A549 (cell line): ENCODE data around the gene GSE1.

Experiments used
- BHLHE40 ChIP-seq: IDR thresholded peaks from 2 replicates; pipeline ENCODE4 v1.6.1; 2012; ENCODE audit warnings: low read depth, low read length, inconsistent platforms
- EP300 ChIP-seq, 2 experiments: fragments of >200 bp; sonication (Bioruptor Twin); formaldehyde crosslinking; IDR thresholded peaks; 2 replicates in 1 of 2; 3 replicates in 1 of 2; pipeline ENCODE4 v1.6.1; 2016 to 2017
- FOSL2 ChIP-seq, 2 experiments: fragments of 450-650 bp in 1 of 2; fragments of >200 bp in 1 of 2; sonication (Bioruptor Twin) in 1 of 2; formaldehyde crosslinking; IDR thresholded peaks; 2 replicates each; pipeline versions ENCODE4 v1.5.0 to v1.6.1; 2016 to 2020; ENCODE audit warnings: mild to moderate bottlenecking in 1 of 2, moderate library complexity in 1 of 2
- MYC ChIP-seq: IDR thresholded peaks from 2 replicates; pipeline ENCODE4 v1.6.1; 2012; ENCODE audit warnings: mild to moderate bottlenecking, inconsistent platforms, low read length, improper control_type of control experiment, borderline replicate concordance
- POLR2A ChIP-seq: IDR thresholded peaks from 2 replicates; pipeline ENCODE4 v1.6.1; 2012; ENCODE audit warnings: mild to moderate bottlenecking, low read length
- RAD21 ChIP-seq, 2 experiments: fragments of >200 bp in 1 of 2; sonication (Bioruptor Twin) in 1 of 2; formaldehyde crosslinking in 1 of 2; IDR thresholded peaks in 1 of 2; conservative IDR thresholded peaks in 1 of 2; 2 replicates in 1 of 2; 3 replicates in 1 of 2; pipeline ENCODE4 v1.6.1; 2012 to 2018; ENCODE audit warnings: inconsistent platforms in 1 of 2
- TF ChIP-seq, protein P1 (sequence below): fragments of >200 bp; sonication (Bioruptor Twin); formaldehyde crosslinking; IDR thresholded peaks from 3 replicates; pipeline ENCODE4 v1.6.1; 2016
- TF ChIP-seq, protein P2 (sequence below): fragments of >200 bp; sonication (Bioruptor Twin); formaldehyde crosslinking; IDR thresholded peaks from 3 replicates; pipeline ENCODE4 v1.5.1; 2016
- TF ChIP-seq, protein P3 (sequence below): fragments of 250-450 bp; sonication (Bioruptor Pico); IDR thresholded peaks from 2 replicates; pipeline ENCODE4 v1.5.0; 2020; ENCODE audit warnings: low read depth, mild to moderate bottlenecking, moderate library complexity

DNA sequence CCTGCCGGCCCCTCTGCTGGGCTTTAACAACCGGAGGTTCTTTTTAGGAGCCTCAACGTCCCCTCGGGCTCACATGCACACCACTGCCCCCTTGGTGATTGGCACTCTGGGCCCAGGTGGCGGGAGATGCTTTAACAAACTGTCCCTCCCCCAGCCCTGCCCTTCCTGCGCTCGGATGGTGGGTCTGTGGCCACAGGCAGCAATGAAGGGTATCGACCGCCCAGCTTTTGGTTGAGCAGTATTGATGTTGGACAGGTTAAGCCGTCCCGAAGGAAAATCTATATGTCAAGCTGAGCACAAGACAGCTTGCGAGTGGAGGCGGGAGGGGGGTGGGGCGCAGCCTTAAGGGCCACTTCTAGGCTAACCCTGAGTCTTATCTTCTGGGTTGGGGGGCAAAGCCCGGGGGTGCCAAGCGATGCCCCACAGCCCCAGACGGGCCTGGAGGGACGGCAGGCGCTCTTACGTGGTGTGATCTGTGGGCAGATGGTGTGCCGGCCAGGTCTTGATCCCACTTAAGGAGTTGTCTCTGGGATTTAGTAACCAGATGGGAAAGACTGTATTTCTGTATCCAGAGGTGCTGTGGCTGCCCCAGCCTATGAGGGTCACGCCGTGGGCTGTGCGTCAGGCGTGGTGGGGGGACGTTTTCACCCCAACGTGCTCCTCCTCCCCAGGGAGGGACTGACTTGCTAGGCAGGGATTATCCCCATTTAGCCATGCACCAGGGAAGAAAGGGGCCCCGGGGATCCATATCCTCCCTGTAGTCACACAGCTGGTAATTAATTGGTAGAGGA, 6.2 kb downstream of the GSE1 start:
- TF ChIP-seq, protein P1, sequence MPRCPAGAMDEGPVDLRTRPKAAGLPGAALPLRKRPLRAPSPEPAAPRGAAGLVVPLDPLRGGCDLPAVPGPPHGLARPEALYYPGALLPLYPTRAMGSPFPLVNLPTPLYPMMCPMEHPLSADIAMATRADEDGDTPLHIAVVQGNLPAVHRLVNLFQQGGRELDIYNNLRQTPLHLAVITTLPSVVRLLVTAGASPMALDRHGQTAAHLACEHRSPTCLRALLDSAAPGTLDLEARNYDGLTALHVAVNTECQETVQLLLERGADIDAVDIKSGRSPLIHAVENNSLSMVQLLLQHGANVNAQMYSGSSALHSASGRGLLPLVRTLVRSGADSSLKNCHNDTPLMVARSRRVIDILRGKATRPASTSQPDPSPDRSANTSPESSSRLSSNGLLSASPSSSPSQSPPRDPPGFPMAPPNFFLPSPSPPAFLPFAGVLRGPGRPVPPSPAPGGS = no peak
- TF ChIP-seq, protein P2, sequence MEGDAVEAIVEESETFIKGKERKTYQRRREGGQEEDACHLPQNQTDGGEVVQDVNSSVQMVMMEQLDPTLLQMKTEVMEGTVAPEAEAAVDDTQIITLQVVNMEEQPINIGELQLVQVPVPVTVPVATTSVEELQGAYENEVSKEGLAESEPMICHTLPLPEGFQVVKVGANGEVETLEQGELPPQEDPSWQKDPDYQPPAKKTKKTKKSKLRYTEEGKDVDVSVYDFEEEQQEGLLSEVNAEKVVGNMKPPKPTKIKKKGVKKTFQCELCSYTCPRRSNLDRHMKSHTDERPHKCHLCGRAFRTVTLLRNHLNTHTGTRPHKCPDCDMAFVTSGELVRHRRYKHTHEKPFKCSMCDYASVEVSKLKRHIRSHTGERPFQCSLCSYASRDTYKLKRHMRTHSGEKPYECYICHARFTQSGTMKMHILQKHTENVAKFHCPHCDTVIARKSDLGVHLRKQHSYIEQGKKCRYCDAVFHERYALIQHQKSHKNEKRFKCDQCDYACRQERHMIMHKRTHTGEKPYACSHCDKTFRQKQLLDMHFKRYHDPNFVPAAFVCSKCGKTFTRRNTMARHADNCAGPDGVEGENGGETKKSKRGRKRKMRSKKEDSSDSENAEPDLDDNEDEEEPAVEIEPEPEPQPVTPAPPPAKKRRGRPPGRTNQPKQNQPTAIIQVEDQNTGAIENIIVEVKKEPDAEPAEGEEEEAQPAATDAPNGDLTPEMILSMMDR = no peak
- no peak for TF ChIP-seq BHLHE40
- no peak for TF ChIP-seq EP300 (IDR thresholded peaks at IDR 0.05)
- no peak for TF ChIP-seq POLR2A
- TF ChIP-seq, protein P3, sequence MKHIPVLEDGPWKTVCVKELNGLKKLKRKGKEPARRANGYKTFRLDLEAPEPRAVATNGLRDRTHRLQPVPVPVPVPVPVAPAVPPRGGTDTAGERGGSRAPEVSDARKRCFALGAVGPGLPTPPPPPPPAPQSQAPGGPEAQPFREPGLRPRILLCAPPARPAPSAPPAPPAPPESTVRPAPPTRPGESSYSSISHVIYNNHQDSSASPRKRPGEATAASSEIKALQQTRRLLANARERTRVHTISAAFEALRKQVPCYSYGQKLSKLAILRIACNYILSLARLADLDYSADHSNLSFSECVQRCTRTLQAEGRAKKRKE (CRISPR knock-in tag) = no peak
- TF ChIP-seq MYC = no peak
- no peak for TF ChIP-seq RAD21 (conservative IDR thresholded peaks at IDR 0.05 in 1 of 2, IDR thresholded peaks at IDR 0.05 in 1 of 2)
- TF ChIP-seq FOSL2 (IDR thresholded peaks at IDR 0.05) = no peak
- TF ChIP-seq FOSL2 (CRISPR knock-in tag; IDR thresholded peaks at IDR 0.05) = no peak
